Inflammatory macrophage (primary cell): ENCODE measurements around the gene GNA12.

Source experiments
- DNase-seq, 2 donors: peaks; one replicate each; pipeline ENCODE4 v3.0.0-alpha.2; 2020 to 2022

Gene GNA12

GRCh38 chr7:2777898-2778535, 66.1 kb downstream of the GNA12 start:
- DNase-seq: no peak

- peak; percentile 44 to 56 for DNase-seq
These were observed 67.7 kb downstream of the GNA12 start for GRCh38 chr7:2776401-2776800.

DNA sequence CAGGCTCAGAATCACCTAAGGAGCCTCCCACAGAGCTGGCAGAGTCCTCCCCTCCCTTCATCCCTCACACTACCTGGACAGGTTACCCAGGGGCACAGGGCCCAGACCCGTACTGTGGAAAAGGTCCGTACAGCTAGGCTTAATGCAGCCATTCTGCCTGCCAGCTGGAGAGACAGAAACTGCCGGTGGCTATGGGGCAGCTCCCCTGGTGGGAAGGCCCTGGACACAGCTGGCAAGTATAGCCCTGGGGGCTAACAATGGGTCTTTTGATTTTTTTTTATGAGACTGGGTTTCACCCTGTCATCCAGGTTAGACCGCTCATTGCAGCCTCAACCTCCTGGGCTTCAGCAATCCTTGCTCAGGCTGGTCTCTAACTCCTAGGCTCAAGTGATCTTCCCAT, 68.3 kb downstream of the GNA12 start:
- no peak for DNase-seq

- no peak for DNase-seq
These were observed 68.7 kb downstream of the GNA12 start for GRCh38 chr7:2775376-2775775.

DNA sequence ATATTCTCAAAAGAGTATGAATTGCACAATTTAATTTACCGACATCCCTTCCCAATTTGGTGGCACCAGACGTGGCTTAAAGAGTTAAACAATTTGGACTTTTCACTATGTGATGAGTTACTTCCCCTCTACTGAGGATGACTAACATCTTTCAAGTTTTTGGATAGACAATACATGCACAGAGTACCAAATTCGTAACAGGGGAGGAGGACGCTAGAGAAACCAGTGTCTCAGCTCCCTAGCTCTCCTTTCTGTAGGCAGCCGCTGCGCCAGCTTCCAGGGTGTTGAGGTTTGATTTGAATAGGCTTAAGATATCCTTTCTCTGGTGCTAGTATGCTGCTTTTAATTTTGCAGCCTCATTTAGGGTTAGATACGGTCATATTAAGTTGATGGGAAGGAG, 69.2 kb downstream of the GNA12 start:
- peak; percentile 22 to 30 for DNase-seq

- DNase-seq: no peak
These were observed 69.8 kb downstream of the GNA12 start for GRCh38 chr7:2774280-2774679.

- DNase-seq: no peak
These were observed 70.5 kb downstream of the GNA12 start for GRCh38 chr7:2773608-2774007.

GRCh38 chr7:2771274-2771731, 72.8 kb downstream of the GNA12 start:
- DNase-seq: peak; percentile 20 to 78

DNA sequence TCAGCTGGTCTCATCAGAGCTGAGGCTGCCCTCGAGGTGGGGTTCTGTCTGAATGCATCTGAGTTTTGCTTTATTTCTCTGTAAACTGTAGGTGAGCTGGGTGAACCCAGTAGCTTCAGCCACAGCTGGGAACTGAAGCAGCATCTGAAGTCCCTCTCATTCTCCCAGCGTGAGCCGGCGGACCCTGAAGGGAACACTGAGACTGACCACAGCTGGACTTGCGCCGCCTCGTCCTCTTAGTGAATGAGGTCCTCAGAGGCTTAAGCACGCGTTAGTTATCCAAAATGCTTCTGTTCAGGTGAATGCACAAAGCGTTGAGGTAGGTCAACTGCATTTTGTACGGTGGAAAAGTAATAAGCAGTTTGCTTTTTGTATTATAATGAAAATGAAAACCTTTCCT, 79.5 kb downstream of the GNA12 start:
- no peak for DNase-seq

- no peak for DNase-seq
These were observed 80.5 kb downstream of the GNA12 start for GRCh38 chr7:2763597-2763996.

DNA sequence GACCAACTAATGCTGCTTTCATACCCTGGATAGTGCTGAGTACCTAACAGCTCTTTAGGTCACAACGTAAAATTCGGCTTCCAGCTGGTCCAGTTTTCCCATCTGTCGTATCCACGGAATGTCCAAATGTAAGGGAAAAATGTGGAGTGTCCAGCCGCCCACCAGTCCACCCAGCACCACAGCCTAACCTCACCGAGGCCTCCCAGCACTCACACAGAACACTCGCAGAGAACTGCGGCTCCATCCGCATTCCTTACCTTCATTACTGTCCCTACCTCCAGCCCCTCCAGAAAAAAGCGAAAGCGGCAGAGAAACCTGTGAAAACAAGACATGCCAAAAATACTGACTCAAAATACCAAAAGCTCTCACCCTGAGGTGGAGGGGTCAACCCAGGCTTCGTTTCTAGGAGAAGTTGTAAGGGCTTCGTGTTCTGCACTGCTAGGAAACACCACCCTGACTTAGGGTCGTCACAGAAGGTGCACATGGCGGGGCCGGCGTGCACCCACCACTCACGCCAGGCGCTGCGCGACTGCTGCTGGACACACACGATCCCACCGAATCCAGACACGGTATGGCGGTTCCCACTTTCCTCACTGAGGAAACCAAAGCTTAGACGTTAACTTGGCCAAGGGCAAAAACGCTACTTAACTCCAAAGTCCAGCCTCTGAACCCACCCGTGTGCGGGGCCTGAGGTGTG, 82.2 kb downstream of the GNA12 start:
- no peak for DNase-seq

GRCh38 chr7:2761131-2761624, 82.9 kb downstream of the GNA12 start:
- no peak for DNase-seq

DNA sequence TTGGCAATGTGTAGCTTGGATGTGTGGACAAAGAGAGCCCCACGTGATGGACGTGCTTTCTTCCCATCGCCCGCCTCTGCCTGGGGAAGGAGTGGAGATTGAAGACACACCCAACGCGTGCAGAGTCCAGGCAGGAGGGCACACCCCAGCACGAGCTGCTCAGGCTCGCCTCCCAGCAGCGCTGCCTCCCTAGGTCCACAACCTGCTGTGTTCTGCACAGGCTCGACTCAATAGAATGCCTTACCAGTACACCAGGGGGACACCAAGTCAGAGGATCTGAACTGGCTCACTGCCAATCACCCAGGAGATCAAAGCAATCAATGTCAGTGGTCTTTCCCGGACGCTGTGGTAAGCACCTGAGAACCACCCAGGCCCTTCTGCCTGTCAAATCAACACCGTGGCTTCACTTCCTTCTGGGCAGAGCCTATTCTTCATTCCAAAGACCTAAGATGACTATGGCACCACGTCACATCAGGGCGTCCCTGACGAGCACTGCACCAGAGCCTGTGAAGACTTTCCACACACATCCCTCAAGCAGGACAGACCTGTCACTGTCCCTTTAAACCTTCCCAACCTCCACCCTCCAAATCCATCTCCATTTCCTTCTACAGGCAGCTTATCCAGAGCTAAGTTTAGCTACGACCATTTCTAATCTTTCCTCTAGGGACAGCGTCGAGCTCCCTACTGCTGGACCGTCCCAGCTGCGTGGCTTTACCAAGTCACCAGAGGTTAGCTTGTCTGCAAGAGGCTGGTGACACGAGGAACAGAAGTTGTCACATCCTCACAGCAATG, 83.8 kb downstream of the GNA12 start:
- DNase-seq: peak; percentile 74 to 78

GRCh38 chr7:2759736-2760097, 84.4 kb downstream of the GNA12 start:
- DNase-seq: peak in 1 of 2 donors; percentile 42

DNA sequence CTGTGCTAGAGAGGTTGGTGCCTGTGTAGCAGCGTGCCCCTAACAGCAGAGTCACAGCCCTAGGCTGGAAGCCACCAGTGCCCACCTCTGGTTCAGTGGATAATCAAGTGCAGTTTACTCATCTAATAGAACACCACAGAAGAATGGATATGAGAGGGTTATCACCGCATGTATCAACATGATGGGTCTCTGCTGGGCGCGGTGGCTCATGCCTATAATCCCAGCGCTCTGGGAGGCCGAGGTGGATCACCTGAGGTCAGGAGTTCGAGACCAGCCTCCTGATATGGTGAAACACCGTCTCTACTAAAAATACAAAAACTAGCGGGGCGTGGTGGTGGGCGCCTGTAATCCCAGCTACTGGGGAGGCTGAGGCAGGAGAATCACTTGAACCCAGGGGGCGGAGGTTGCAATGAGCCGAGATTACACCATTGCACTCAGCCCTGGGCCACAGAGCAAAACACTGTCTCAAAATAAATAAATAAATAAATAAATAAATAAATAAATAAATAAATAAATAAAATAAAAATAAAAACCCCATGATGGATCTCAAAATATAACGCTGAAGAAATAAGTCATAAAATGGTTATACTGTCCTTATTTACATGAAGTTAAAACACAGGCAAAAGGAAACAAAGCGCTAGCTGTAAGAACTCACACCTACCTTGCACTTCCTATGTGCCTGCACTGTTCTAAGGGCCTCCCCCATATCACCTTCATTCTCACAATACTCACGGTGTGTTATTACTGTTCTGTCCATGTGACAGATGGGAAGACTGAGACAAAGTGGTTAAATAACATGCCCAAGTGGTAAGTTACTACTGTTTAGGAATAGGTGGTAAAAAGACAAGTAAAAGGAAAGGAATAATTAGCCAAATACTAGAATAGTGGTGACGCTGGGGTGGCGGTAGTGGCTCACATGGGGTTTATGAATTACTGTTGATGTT, 85.2 kb downstream of the GNA12 start:
- no peak for DNase-seq

DNA sequence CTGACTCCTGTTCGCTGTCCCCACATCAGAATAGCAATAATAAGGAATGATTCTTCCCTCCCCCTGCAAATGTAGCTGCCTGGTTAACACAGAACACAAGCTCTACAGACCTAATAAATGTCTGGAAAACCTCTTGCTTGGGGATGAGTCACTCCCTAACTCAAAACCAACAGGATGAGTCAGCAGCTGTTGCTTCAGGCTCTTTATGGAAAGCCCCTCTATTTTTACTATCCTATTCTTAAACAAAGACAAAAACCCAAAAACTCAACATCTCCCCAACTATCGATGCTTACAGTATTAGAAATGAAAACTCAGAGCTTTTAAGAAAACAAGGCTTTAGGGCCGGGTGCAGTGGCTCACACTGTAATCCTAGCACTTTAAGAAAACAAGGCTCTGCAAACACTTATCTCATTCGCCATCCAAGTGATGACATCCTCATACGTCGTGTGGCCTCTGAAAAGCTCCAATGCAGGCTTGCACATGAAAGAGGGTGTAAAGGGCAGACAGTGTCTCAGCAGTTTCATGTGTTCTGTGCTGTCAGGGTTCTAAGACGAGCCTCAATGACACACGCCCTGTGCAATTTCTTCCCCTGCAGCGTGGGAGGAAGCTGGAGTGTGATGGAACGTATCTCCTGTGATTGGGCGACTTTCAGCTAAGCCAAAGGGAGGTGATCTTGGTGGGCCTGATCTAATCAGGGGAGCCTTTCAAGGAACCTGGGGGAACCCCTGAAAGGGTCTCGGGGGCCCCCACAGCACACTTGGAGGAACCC, 86.0 kb downstream of the GNA12 start:
- DNase-seq: peak; percentile 96 to 97

- no peak for DNase-seq
These were observed 86.7 kb downstream of the GNA12 start for GRCh38 chr7:2757361-2757903.

GRCh38 chr7:2755531-2755930, 88.6 kb downstream of the GNA12 start:
- DNase-seq: no peak

DNA sequence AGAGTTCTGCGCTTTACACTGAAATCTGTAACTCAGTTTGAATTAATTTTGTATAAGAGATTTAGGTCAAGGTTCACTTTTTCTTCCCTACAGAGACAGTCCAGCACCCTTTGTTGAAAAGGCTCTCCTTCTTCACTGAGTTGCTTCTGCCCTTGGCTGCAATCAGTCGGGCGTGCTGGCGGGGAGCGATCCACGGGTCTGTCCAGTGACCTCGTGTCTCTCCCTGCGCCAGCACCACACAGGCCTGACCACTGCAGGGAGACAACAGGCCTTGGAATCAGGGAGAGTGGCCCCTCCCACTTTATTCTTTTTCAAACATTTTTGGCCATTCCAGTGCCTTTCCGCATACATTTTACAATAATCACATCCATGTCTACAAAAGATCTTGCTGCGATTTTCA, 89.2 kb downstream of the GNA12 start:
- DNase-seq: no peak

GRCh38 chr7:2754086-2754485, 90.0 kb downstream of the GNA12 start:
- no peak for DNase-seq

DNA sequence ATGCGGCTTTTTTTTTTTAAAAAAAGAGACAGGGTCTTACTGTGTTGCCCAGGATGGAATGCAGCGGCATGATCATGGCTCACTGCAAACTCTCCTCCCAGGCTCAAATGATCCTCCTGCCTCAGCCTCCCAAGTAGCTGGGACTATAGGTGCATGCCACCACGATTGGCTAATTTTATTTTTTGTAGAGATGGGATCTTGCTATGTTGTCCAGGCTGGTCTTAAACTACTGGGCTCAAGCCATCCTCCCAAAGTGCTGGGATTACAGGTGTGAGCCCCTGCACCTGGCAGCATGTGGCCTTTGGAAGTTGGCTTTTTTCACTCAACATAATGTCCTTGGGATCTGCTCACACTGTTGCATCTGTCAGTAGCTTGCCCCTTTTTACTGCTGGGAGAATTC, 91.0 kb downstream of the GNA12 start:
- no peak for DNase-seq
